Measurements from ENCODE around the gene SLC25A6.
"Not testable (repeated sequence)": the region's sequence is repeated elsewhere in the genome, so short reads cannot be mapped to it uniquely, and the experiment has no call there.

The SLC25A6 gene

DNA sequence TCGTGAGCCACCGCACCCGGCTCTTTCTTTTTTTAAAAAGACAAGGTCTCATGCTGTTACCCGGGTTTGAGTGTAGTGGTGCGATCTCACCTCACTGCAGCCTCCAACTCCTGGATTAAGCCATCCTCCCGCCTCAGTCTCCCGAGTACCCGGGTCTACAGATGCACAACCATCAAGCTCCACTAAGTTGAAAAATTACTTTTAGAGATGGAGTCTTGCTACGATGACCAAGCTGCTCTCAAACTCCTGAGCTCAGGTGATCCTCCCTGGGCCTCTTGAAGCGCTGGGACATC is 2.0 kb downstream of the SLC25A6 start:
- no peak for DNase-seq (ENCODE audit: low read depth)

DNA sequence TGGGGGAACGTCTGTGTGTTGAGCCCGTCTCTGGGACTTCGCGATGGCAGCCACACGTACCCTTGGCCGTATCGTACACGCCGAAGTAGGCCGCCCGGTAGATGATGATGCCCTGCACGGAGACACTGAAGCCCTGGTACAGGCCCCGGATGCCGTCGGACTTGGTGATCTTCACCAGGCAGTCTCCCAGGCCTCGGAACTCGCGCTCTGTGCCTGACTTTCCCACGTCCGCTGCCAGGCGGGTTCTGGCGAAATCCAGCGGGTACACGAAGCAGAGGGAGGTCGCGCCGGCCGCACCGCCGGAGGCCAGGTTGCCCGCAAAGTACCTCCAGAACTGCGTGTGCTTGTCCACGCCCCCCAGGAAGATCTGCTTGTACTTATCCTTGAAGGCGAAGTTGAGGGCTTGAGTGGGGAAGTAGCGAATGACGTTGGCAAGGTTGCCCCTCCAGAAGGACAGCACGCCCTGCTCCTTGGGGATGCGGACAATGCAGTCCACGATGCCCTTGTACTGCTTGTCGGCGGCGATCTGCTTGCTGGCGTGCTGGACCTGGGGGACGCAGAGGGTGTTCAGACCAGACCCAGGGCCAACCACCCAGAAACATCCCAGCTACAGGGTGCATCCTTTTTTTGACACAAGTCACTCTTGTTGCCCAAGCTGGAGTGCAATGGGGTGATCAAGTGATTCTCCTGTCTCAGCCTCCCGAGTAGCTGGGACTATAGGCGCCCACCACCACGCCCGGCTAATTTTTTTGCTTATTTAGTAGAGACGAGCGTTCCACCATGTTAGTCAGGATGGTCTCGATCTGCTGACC is 2.5 kb downstream of the SLC25A6 start:
- DNase-seq (ENCODE audit: low read depth), result no peak

DNA sequence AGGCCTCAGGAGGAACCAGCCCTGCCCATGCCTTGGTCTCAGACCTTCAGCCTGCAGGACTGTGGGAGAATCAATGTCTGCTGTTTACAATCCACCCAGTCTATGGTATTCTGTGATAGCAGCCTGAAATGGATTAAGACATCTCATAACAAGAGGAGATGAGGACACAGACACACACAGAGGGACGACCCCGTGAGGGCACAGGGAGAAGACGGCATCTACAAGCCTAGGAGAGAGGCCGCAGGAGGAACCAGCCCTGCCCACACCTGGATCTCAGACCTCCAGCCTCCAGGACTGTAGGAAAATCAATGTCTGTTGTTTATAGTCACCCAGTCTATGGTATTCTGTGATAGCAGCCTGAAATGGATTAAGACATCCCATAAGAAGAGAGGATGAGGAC is 3.3 kb downstream of the SLC25A6 start:
- DNase-seq (ENCODE audit: low read depth), result no peak

DNA sequence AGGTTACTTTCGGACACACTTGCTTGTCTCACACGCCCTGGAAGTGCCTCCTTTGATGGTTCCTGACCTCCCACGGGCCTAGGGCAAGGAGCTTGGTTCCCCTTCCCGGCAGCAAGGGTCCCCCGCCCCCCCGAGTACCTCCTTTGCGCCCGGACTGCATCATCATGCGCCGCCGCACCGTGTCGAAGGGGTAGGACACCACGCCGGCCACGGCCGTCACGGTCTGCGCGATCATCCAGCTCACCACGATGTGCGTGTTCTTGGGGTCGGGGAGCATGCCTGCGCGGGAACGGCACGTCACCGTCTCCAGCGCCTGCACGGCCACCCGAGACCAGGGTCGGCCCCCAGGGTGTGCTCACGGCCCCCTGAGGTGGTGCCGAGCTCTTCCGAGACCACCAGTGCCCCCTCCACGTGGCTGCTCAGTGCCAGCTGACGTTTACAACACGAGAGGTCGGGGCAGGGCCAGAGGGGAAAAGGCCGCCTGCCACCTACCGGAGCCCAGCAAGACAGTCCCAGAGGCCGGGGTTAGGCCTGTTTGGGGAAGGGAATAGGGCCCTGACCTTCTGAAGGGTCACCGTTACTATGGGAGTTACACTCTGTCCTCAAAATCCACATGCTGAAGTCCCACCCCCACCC is 4.7 kb downstream of the SLC25A6 start:
- no peak for DNase-seq (ENCODE audit: low read depth)

DNA sequence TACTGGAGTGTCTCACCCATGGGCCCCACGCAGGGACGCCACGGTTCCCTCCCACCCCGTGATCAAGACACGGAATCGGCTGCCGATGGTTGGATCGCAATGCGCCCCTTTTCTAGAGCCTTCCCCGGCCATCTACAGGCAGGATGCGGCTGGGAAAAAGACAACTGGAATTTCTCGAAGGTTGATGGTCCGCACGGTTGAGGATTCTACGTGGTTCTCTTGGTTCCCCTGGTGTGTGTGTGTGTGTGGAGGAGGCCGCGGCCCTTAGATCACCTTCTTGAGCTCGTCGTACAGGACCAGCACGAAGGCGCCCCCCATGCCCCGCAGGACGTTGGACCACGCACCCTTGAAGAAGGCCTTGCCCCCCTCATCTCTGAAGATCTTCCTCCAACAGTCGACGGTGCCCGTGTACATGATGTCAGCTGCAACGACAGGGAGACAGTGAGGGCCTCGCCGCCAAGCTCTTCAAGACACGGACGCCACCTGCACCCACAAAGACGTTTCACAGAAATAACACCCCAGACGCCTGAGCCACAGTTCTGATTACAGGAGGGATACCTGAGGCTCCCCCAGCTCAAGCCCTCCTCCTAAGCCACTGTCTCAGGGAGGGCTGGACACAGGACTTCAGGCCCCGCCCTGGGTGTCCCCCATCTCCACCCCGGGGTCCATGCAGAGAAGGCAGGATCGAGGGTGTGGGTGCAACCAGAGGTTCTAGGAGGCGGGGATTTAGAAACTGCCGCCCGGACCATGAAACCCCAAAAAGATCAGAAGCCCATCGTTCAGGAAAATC is 5.4 kb downstream of the SLC25A6 start:
- no peak for DNase-seq (ENCODE audit: low read depth)

DNA sequence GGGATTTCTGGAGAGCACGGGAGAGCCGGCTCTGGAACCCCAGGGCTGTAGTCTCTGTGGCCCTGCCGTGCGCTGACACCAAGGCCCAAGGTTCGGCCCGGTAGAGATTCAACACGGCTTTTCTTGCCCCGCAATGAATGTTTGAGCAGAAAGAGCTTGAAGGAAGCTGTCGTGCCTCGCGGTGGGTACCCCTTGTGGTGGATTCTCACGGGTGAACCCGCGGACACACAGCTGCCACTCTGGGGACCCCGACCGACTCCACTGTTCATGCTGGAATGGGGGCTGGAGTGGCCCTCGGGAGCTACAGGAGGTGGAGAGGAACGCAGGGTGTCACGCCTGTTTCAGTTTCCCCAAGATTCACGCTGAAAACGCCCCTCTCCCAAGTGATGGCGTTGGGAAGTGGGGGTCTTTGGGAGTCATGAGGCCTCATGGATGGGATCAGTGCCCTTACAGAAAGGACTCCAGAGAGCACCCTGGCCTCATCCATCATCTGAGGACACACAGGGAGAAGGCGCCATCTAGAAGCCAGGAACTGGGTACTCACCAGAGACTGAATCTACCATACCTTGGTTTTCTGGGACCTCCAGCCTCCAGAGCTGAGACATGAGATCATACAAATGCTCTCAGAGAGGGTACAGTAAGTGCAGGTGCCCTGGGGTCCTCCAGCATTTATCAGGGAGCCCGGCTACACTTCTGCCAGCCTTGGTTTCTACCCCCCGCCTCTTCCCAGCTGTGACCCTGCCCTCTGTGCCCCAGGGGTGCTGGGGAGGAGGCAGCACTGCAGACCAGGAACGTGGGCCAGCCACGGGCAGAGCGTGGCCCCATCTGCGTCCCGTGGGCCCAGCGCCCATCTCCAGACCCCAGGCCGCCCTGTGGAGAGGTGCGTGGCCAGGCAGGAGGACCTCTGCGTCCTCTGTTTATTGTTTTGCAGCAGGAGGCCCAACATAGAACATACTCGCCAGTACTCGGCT is 6.4 kb downstream of the SLC25A6 start:
- no peak for DNase-seq (ENCODE audit: low read depth)

DNA sequence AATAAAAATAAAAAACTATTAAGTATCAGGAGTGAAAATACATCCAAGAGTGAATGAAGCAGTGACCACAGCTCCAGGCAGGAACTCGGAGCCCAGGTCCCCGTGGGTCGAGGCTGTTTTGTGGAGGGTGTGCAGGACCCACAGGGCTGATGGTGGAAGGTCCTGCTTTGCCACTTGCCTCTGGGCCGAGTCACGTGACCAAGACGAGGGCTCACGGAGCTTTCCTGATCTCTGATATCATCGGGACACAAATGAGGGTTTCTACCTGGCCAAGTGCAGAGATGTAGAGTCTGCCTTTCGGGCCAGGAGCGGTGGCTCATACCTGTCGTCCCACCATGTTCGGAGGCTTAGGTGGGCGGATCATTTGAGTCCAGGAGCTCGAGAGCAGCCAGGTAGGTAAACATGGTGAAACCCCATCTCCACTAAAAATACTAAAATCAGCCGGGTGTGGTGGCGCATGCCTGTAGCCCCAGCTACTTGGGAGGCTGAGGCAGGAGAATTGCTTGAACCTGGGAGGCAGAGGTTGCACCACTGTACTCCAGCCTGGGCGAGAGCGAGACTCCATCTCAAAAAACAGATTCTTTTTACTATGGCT is 7.2 kb downstream of the SLC25A6 start:
- DNase-seq (ENCODE audit: low read depth), result no peak

DNA sequence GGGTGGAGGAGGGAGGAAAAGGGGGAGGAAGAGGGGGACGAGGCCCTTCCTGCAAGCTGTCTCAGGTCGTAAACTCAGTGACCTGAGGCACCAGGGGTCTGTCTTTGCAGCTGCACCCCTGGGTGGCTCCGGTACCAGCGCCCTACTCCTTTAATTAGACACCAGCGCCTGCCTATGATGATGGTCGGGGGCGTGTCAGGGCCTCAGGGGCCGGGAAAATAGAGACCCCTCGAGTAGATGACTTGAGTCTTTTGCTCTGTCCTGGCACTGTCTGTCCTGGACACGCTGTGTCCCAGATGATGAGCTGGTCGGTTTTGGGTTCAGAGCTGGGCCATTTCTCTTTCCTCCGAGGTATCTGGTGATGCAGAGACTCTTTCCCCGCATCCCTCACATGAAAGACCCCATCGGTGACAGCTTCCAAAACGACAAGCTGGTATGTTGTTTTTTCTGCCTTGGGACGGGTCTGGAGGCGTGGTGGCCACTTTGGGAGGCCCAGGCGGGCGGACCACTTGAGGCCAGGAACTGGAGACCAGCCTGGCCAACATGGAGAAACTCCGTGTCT is 11.2 kb downstream of the SLC25A6 start:
- DNase-seq (ENCODE audit: low read depth), result no peak

DNA sequence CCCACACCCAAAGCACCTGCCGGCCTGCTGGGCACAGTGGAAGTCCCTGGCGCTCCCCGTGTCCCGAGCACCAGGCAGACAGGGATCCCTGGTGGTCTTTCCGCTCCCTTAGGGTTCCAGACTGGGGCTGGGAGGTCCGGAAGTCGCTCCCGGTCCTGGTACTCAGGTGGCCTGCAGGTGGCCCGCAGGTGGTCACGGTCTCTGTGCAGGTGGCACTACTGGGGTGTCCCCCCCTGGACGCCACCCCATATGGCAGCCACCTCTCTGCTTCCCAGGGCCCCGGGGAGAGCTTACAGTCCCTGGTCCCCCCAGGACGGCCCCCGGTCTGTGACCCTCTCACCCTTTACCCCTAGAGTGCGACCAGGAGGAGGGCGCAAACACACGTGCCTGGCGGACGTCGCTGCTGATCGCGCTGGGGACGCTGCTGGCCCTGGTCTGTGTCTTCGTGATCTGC is 13.6 kb downstream of the SLC25A6 start:
- DNase-seq (ENCODE audit: low read depth), result no peak

DNA sequence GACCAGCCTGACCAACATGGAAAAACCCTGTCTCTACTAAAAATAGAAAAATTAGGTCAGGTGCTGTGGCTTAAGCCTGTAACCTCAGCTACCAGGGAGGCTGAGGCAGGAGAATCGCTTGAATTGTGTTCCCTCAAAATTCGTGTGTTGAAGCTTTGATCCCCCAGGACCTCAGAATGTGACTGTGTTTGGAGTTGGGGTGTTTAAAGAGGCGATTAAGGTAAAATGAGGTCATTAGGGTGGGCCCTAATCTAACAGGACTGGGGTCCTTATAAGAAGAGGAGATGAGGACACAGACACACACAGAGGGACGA is 23.6 kb downstream of the SLC25A6 start:
- no peak for DNase-seq (ENCODE audit: low read depth)

DNA sequence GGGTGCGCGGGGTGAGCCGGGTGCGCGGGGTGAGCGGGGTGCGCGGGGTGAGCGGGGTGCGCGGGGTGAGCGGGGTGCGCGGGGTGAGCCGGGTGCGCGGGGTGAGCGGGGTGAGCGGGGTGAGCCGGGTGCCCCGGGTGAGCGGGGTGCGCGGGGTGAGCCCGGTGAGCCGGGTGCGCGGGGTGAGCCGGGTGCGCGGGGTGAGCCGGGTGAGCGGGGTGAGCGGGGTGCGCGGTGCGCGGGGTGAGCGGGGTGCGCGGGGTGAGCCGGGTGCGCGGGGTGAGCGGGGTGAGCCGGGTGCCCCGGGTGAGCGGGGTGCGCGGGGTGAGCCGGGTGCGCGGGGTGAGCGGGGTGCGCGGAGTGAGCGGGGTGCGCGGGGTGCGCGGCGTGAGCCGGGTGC is 25.6 kb downstream of the SLC25A6 start:
- not testable (repeated sequence) for DNase-seq (ENCODE audit: low read depth)

DNA sequence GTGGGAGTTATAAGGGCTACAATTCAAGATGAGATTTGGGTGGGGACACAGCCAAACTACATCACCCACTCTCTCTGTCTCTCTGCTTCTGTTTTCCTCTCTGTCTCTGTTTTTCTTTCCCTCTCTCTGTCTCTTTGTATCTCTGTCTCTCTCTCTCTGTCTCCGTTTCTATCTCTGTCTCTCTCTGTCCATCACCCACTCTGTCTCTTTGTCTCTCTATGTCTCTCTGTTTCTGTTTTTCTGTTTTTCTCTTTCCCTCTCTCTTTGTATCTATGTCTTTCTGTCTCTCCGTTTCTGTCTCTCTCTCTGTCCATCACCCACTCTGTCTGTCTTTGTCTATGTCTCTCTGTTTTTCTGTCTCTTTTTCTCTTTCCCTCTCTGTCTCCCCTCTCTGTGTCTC is 30.0 kb downstream of the SLC25A6 start:
- DNase-seq (ENCODE audit: low read depth), result no peak

DNA sequence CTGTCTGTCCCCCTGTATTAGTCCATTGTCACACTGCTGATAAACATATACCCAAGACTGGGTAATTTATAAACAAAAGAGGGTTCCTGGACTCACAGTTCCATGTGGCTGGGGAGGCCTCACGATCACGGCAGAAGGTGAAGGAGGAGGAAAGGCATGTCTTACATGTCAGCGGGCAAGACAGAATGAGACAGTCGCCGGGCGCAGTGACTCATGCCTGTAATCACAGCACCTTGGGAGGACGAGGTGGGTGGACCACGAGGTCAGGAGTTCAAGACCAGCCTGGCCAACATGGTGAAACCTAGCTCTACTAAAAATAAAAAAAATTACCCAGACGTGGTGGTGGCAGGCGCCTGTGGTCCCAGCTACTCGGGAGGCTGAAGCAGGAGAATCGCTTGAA is 30.6 kb downstream of the SLC25A6 start:
- DNase-seq (ENCODE audit: low read depth), result no peak

DNA sequence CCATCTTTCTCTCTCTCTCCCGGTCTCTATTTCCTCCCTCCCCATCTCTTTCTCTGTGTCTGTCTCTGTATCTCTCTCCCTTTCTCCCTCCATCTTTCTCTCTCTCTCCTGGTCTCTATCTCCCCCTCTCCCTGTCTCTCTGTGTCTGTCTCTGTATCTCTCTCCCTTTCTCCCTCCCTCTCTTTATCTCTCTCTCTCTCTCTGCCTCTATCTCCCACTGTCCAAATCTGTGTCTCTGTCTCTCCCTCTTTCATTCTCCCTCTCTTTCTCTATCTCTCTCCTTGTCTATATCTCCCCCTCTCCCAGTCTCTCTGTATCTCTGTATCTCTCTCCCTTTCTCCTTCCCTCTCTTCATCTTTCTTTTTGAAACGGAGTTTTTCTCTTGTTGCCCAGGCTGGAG is 31.7 kb downstream of the SLC25A6 start:
- no peak for DNase-seq (ENCODE audit: low read depth)

DNA sequence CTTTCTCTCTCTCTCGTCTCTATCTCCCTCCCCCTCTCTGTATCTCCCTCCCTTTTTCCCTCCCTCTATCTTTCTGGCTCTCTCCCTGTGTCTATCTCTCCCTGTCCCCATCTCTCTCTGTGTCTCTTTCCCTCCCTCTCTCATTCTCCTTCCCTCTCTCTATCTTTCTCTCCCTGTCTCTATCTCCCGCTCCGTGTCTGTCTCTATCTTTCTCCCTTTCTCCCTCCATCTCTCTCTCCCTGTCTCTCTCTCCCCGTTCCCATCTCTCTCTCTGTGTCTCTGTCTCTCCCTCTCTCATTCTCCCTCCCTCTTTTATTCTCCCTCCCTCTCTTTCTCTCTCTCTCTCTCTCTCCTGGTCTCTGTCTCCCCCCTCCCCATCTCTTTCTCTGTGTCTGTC is 32.4 kb downstream of the SLC25A6 start:
- DNase-seq (ENCODE audit: low read depth), result no peak

DNA sequence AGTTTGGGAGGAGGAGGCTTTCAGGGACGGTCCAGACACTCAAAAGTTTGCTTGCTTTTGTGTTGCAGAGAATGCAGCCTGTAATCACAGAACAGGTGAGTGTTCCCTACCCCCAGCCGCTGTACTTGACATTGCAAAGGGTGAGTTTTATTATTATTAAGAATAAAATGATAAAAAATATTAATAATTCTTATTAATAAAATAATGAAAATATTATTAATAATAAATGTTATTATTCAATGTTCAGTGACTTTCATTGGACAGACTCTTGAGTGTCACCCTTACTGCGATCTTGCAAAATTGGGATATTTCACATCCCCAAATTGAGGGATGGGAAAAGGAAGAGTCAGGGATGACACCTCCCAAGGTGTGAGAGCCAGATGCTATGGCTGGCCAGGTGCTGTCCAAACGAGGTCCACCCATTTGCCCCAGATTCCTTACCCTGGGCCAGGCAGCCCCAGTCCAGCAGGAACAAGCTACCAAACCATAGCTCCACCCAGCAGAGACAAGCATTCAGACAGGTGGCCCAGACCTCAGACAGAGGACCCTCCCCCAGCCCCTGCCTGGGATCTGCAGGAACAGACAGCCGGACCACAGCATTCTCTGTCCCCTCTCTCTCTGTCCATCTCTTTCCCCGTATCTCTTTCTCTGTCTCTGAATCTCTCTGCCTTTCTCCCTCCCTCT is 33.0 kb downstream of the SLC25A6 start:
- no peak for DNase-seq (ENCODE audit: low read depth)

DNA sequence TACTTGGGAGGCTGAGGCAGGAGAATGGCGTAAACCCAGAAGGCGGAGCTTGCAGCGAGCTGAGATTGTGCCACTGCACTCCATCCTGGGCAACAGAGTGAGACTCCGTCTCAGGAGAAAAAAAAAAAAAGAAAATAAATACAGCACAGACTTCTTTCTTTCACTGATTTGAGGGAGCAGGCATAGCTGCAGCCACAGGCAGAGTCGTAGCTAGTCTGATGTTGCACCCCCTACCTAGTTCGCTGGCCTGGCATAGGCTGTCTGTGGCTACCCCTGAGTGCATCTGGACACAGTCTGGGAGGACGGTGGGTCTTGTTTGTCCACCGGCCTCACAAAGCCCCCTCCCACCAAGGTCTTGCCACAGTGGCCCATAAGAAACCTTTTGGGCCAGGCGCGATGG is 33.9 kb downstream of the SLC25A6 start:
- no peak for DNase-seq (ENCODE audit: low read depth)

DNA sequence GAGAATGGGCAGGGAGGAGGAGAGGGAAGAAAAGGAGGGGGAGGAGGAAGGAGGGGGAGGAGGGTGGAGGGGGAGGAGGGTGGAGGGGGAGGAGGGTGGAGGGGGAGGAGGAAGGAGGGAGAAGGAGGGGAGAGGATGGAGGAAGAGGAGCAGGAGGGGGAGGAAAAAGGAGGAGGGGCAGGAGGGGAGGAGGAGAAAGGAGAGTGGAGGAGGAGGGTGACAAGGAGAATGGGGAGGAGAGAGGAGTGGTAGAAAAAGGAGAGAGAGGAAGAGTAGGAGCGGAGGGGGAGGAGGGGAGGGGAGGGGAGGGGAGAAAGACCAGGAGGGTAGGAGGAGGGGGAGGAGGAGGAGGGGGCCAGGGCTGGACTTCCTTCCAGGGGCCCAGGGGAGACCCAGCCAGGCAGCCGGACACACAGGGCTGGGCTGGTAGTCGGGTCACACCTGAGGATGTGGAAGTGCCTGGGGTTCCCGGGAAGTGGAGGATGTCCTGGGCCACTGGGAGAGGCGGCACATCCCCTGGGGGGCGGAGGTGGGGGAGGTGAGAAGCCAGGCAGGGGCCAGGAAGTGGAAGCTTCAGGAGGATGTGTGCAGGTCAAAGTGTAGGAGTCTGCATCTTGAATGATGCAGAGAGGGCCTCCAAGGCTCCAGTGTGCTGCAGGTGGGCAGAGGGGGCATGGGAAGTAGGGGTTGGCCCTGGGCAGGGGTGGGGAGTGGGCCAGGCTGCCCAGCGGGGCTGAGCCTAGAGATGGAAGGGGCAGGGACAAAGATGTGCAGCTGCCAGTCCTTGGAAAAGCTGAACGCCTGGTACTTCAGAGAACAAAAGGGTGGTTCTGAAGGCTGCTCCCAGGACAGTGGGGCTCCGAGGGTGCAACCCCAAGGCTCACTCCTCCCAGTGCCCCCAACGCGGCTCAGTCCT is 36.5 kb downstream of the SLC25A6 start:
- no peak for DNase-seq (ENCODE audit: low read depth)

Data from activated gamma-delta T cell treated with anti-CD3 and anti-CD28 coated beads, Interleukin-2, amount 50 U/mL, for 16 hours (primary cell).